Measurements from ENCODE around the gene MYOG. TPM values are rescaled to one million over a fixed set of nuclear protein-coding genes. Genes with fewer than 3 reads are reported as not detected.

The MYOG gene
- total RNA-seq, 1 donor from 2014 or later, result not detected

DNA sequence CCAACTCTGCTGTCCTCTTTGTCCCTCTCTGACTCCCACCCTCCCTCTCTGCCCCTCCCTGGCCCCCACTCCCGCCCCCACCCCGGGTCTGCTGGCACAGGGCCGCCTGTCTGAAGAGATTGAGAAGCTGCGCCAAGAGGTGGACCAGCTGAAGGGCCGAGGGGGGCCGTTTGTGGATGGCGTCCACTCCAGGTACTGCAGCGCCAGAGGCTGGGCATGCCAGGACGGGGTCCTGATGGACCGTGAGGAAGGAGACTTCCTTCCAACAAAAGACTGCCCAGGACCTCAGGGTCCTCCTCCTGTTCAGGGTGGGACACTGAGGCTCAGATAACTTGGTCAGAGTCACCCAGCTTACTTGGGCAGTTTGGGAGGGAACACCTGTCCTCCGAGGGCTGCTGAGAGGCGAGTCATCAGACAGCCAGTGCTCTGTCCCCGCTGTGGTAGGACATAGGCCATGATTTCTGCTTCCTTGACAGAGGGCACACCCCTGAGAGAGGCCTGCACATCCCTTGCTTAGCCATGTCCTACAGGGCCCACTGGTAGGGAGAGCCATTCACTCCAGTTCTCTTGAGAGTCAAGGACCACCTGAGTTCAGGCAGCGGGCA is 36.1 kb downstream of the MYOG start:
- peaks cover 9% of the 10 kb centered on the region for H3K4me1 Mint-ChIP-seq (ENCODE audit: low read depth)
- intact Hi-C loops (cut with micrococcal nuclease), result no loop called here
- no peaks in the 10 kb centered on the region for H3K27me3 Mint-ChIP-seq (ENCODE audit: insufficient read depth)
- H3K36me3 Mint-ChIP-seq (ENCODE audit: low read depth), result peaks cover 6% of the 10 kb centered on the region
- no peaks in the 10 kb centered on the region for H3K9me3 Mint-ChIP-seq
- H3K27ac Mint-ChIP-seq, result no peak overlapping the region
- no peak for DNase-seq (ENCODE audit: low spot score)
- no peak overlapping the region for H3K4me3 Mint-ChIP-seq

DNA sequence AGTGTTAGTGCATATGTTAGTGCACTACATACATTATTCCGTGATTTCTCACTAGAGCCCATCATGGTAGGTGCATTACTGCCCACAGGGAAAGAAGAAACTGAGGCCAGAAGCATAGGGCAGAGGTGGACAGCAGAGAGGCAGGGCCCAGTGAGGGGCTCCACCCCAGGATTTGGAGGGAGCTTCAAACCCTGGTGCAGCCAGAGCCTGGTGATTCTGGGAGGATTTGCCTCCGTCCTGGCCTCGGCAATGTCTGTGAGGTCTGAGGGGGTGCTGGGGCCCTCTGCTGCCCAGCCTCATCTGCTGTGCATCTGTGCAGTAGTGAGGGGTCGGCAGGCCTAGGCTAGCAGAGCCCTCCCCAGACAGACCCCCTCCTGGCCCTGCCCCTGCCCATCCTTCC is 36.7 kb downstream of the MYOG start:
- no peak overlapping the region for H3K27ac Mint-ChIP-seq
- no peaks in the 10 kb centered on the region for H3K9me3 Mint-ChIP-seq
- peaks cover 6% of the 10 kb centered on the region for H3K36me3 Mint-ChIP-seq (ENCODE audit: low read depth)
- intact Hi-C loops (cut with micrococcal nuclease), result no loop called here
- H3K27me3 Mint-ChIP-seq (ENCODE audit: insufficient read depth), result no peaks in the 10 kb centered on the region
- H3K4me3 Mint-ChIP-seq, result no peak overlapping the region
- peaks cover 9% of the 10 kb centered on the region for H3K4me1 Mint-ChIP-seq (ENCODE audit: low read depth)
- DNase-seq (ENCODE audit: low spot score), result no peak

- no peaks in the 10 kb centered on the region for H3K9me3 Mint-ChIP-seq
- intact Hi-C loops (cut with micrococcal nuclease), result no loop called here
- H3K36me3 Mint-ChIP-seq (ENCODE audit: low read depth), result peaks cover 6% of the 10 kb centered on the region
- H3K4me1 Mint-ChIP-seq (ENCODE audit: low read depth), result peaks cover 9% of the 10 kb centered on the region
- H3K4me3 Mint-ChIP-seq, result no peak overlapping the region
- no peak for DNase-seq (ENCODE audit: low spot score)
- no peaks in the 10 kb centered on the region for H3K27me3 Mint-ChIP-seq (ENCODE audit: insufficient read depth)
- H3K27ac Mint-ChIP-seq, result no peak overlapping the region
Measured at GRCh38 chr1:203048555-203049051, 37.2 kb downstream of the MYOG start.

DNA sequence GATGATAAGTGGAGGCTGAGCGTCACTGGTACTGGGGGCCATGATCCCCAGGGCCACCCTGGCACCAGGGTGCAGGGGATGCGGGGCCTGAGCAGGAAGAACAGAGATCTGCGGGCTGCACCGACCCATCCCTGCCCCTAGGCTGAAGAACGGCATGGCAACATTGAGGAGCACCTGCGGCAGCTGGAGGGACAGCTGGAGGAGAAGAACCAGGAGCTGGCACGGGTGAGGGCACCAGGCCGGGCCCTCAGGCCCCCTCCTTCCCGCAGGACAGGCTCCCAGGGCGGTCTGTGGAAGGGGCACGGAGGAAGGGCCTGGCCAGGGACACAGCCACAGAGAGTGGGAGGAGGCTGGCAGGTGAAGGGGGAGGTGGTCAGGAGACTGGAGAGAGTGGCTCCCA is 37.7 kb downstream of the MYOG start:
- H3K4me1 Mint-ChIP-seq (ENCODE audit: low read depth), result peaks cover 9% of the 10 kb centered on the region
- no peak for DNase-seq (ENCODE audit: low spot score)
- H3K9me3 Mint-ChIP-seq, result no peaks in the 10 kb centered on the region
- peaks cover 6% of the 10 kb centered on the region for H3K36me3 Mint-ChIP-seq (ENCODE audit: low read depth)
- intact Hi-C loops (cut with micrococcal nuclease), result no loop called here
- H3K27ac Mint-ChIP-seq, result no peak overlapping the region
- H3K4me3 Mint-ChIP-seq, result no peak overlapping the region
- no peaks in the 10 kb centered on the region for H3K27me3 Mint-ChIP-seq (ENCODE audit: insufficient read depth)

- DNase-seq (ENCODE audit: low spot score), result no peak
- Mint-ChIP-seq H3K27me3 (ENCODE audit: insufficient read depth) (no peaks in the 10 kb centered on the region), H3K36me3 (ENCODE audit: low read depth) (peaks cover 6% of the 10 kb centered on the region), H3K9me3 (no peaks in the 10 kb centered on the region), H3K27ac (no peak overlapping the region), H3K4me1 (ENCODE audit: low read depth) (peaks cover 9% of the 10 kb centered on the region), H3K4me3 (no peak overlapping the region)
- intact Hi-C loops (cut with micrococcal nuclease), result no loop called here
Measured at GRCh38 chr1:203046984-203047630, 38.7 kb downstream of the MYOG start.

DNA sequence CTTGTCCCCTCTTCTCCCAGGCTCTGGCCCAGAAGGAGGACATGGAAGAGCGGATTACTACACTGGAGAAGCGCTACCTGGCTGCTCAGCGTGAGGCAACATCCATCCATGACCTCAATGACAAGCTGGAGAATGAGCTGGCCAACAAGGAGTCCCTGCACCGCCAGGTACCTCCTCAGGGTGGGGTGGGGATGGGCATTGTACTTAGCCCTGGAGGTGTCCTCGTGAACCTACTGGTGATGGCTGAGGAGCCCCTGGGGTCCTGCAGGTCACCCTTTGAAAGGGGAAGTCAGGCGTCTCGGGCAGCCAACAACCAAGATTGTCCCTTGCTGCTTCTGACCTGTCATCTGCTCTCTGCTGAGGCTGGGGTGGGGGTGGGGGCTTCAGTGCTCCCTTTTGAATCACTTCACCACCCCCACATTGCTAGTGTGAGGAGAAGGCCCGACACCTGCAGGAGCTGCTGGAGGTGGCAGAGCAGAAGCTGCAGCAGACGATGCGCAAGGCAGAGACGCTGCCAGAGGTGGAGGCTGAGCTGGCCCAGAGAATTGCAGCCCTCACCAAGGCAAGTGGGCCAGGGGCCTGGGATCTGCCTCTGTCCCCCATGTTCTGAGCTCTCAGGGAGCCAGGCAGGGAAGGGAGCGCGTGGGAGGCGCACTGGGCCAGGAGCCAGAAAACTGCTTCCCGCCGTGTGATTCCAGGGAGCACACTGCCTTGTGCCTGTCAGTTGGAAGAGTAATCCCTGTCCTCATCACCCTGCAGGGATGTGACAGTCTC is 39.8 kb downstream of the MYOG start:
- Mint-ChIP-seq H3K9me3 (no peaks in the 10 kb centered on the region), H3K27ac (no peak overlapping the region), H3K36me3 (ENCODE audit: low read depth) (peaks cover 6% of the 10 kb centered on the region), H3K27me3 (ENCODE audit: insufficient read depth) (no peaks in the 10 kb centered on the region), H3K4me1 (ENCODE audit: low read depth) (peaks cover 9% of the 10 kb centered on the region), H3K4me3 (no peak overlapping the region)
- intact Hi-C loops (cut with micrococcal nuclease), result no loop called here
- DNase-seq (ENCODE audit: low spot score), result no peak

GRCh38 chr1:203045336-203045735 is 40.5 kb downstream of the MYOG start:
- Mint-ChIP-seq H3K36me3 (ENCODE audit: low read depth) (peaks cover 6% of the 10 kb centered on the region), H3K9me3 (no peaks in the 10 kb centered on the region), H3K27me3 (ENCODE audit: insufficient read depth) (no peaks in the 10 kb centered on the region), H3K4me1 (ENCODE audit: low read depth) (peaks cover 9% of the 10 kb centered on the region), H3K27ac (no peak overlapping the region), H3K4me3 (no peak overlapping the region)
- intact Hi-C loops (cut with micrococcal nuclease), result no loop called here
- no peak for DNase-seq (ENCODE audit: low spot score)

GRCh38 chr1:203044546-203045250 is 41.1 kb downstream of the MYOG start:
- intact Hi-C loops (cut with micrococcal nuclease), result no loop called here
- H3K4me3 Mint-ChIP-seq, result no peak overlapping the region
- H3K9me3 Mint-ChIP-seq, result no peaks in the 10 kb centered on the region
- H3K4me1 Mint-ChIP-seq (ENCODE audit: low read depth), result peaks cover 9% of the 10 kb centered on the region
- no peaks in the 10 kb centered on the region for H3K27me3 Mint-ChIP-seq (ENCODE audit: insufficient read depth)
- DNase-seq (ENCODE audit: low spot score), result no peak
- H3K27ac Mint-ChIP-seq, result no peak overlapping the region
- H3K36me3 Mint-ChIP-seq (ENCODE audit: low read depth), result peaks cover 6% of the 10 kb centered on the region

GRCh38 chr1:203043830-203044545 is 41.8 kb downstream of the MYOG start:
- no peak overlapping the region for H3K4me3 Mint-ChIP-seq
- peaks cover 6% of the 10 kb centered on the region for H3K36me3 Mint-ChIP-seq (ENCODE audit: low read depth)
- H3K27me3 Mint-ChIP-seq (ENCODE audit: insufficient read depth), result no peaks in the 10 kb centered on the region
- peaks cover 15% of the 10 kb centered on the region for H3K4me1 Mint-ChIP-seq (ENCODE audit: low read depth)
- intact Hi-C loops (cut with micrococcal nuclease), result no loop called here
- DNase-seq (ENCODE audit: low spot score), result no peak
- no peaks in the 10 kb centered on the region for H3K9me3 Mint-ChIP-seq
- no peak overlapping the region for H3K27ac Mint-ChIP-seq

- Mint-ChIP-seq H3K4me3 (no peak overlapping the region), H3K36me3 (ENCODE audit: low read depth) (peaks cover 3% of the 10 kb centered on the region), H3K9me3 (no peaks in the 10 kb centered on the region), H3K27ac (no peak overlapping the region), H3K4me1 (ENCODE audit: low read depth) (peaks cover 14% of the 10 kb centered on the region), H3K27me3 (ENCODE audit: insufficient read depth) (no peaks in the 10 kb centered on the region)
- intact Hi-C loops (cut with micrococcal nuclease), result no loop called here
- no peak for DNase-seq (ENCODE audit: low spot score)
Measured at GRCh38 chr1:203041351-203041932, 44.4 kb downstream of the MYOG start.

- no peak for DNase-seq (ENCODE audit: low spot score)
- H3K4me3 Mint-ChIP-seq, result no peak overlapping the region
- no peaks in the 10 kb centered on the region for H3K27me3 Mint-ChIP-seq (ENCODE audit: insufficient read depth)
- peaks cover 3% of the 10 kb centered on the region for H3K36me3 Mint-ChIP-seq (ENCODE audit: low read depth)
- H3K27ac Mint-ChIP-seq, result no peak overlapping the region
- peaks cover 14% of the 10 kb centered on the region for H3K4me1 Mint-ChIP-seq (ENCODE audit: low read depth)
- no peaks in the 10 kb centered on the region for H3K9me3 Mint-ChIP-seq
- intact Hi-C loops (cut with micrococcal nuclease), result no loop called here
Measured at GRCh38 chr1:203040513-203041275, 45.1 kb downstream of the MYOG start.

Data from activated T-helper 1 cell treated with anti-CD3 and anti-CD28 coated beads, Interleukin-12 subunit alpha, Interleukin-12 subunit beta, Interleukin-2, Interleukin-4 antibody, amounts not matched to agents 30 ng/mL and 10 ng/mL and 1 ng/mL, durations not matched to agents 14 hours and 24 hours and 36 hours (primary cell).